OCI-LY7 (cell line): ENCODE measurements around the gene LRFN2.

ENCODE experiments used
- CTCF ChIP-seq: fragments of 200-600 bp; sonication (generic); conservative IDR thresholded peaks from 2 replicates; pipeline ENCODE4 v1.5.1; 2014; ENCODE audit warnings: mild to moderate bottlenecking, antibody characterized with exemption, low read length, moderate library complexity, mixed read lengths
- EZH2phosphoT487 ChIP-seq: fragments of 200-600 bp; sonication (generic); IDR thresholded peaks from 2 replicates; pipeline ENCODE4 v1.6.1; 2018; ENCODE audit warnings: low read depth, borderline replicate concordance, mild to moderate bottlenecking, mixed run types, antibody characterized with exemption, low read length, moderate library complexity, mixed read lengths

- no peak for TF ChIP-seq CTCF
- no peak for TF ChIP-seq EZH2phosphoT487
These were observed 177.3 kb downstream of the LRFN2 start for GRCh38 chr6:40409716-40410397.
